ENCODE results near the gene FOLR3.
"Not testable (repeated sequence)": the region's sequence is repeated elsewhere in the genome, so short reads cannot be mapped to it uniquely, and the experiment has no call there.

Gene FOLR3

GRCh38 chr11:72169046-72169555 is 33.6 kb downstream of the FOLR3 start:
- not testable (repeated sequence) for DNase-seq

GRCh38 chr11:72169754-72170153 is 34.2 kb downstream of the FOLR3 start:
- not testable (repeated sequence) for DNase-seq

GRCh38 chr11:72172043-72172442 is 36.5 kb downstream of the FOLR3 start:
- DNase-seq = not testable (repeated sequence)

GRCh38 chr11:72173291-72173690 is 37.8 kb downstream of the FOLR3 start:
- no peak for DNase-seq

- no peak for DNase-seq
These were observed 39.0 kb downstream of the FOLR3 start for GRCh38 chr11:72174302-72175070.

- no peak for DNase-seq
These were observed 42.1 kb downstream of the FOLR3 start for GRCh38 chr11:72177656-72178055.

- DNase-seq = no peak
These were observed 43.7 kb downstream of the FOLR3 start for GRCh38 chr11:72179049-72179803.

GRCh38 chr11:72179804-72180396 is 44.4 kb downstream of the FOLR3 start:
- no peak for DNase-seq

- DNase-seq = not testable (repeated sequence)
These were observed 45.5 kb downstream of the FOLR3 start for GRCh38 chr11:72180892-72181552.

- DNase-seq = not testable (repeated sequence)
These were observed 46.0 kb downstream of the FOLR3 start for GRCh38 chr11:72181553-72181958.

- DNase-seq = no peak
These were observed 52.7 kb downstream of the FOLR3 start for GRCh38 chr11:72188267-72188666.

All from bone marrow (tissue), 2 donors.